GM23338 (cell line): ENCODE measurements around the gene SERP2.

Experiments
- CREB1 ChIP-seq: fragments of 250-450 bp; sonication (Bioruptor Pico); IDR thresholded peaks from 2 replicates; pipeline ENCODE4 v1.5.0; 2020; ENCODE audit warnings: low read depth, mild to moderate bottlenecking, moderate library complexity
- CTCF ChIP-seq, 2 experiments: fragments of 200-600 bp in 1 of 2; sonication (generic) in 1 of 2; conservative IDR thresholded peaks; 2 replicates each; pipeline versions ENCODE4 v1.5.1 to v1.6.1; 2016 to 2017; ENCODE audit warnings: antibody characterized with exemption in 2 of 2, low read depth in 2 of 2, mild to moderate bottlenecking in 2 of 2, moderate library complexity in 1 of 2
- EZH2 ChIP-seq: fragments of 200-600 bp; sonication (generic); IDR thresholded peaks from one replicate; pipeline ENCODE4 v1.8.0; 2017; ENCODE audit warnings: antibody characterized with exemption, mild to moderate bottlenecking, low read depth; ENCODE audit not compliant: unreplicated experiment
- EZH2phosphoT487 ChIP-seq: fragments of 200-600 bp; sonication (generic); IDR thresholded peaks from one replicate; pipeline ENCODE4 v1.8.1; 2018; ENCODE audit warnings: antibody characterized with exemption; ENCODE audit not compliant: unreplicated experiment
- JUNB ChIP-seq: IDR thresholded peaks from one replicate; pipeline ENCODE4 v1.6.1; 2016; ENCODE audit warnings: antibody characterized with exemption; ENCODE audit not compliant: unreplicated experiment
- POLR2AphosphoS5 ChIP-seq: IDR thresholded peaks from 2 replicates; pipeline ENCODE4 v1.6.1; 2016; ENCODE audit warnings: antibody characterized with exemption, low read depth
- ZNF331 ChIP-seq: fragments of 250-450 bp; sonication (Bioruptor Pico); IDR thresholded peaks from 2 replicates; pipeline ENCODE4 v1.5.0; 2020; ENCODE audit warnings: low read depth, mild to moderate bottlenecking, moderate library complexity
- TF ChIP-seq, protein P1 (sequence below): IDR thresholded peaks from one replicate; pipeline ENCODE4 v1.6.1; 2018; ENCODE audit warnings: antibody characterized with exemption; ENCODE audit not compliant: unreplicated experiment

GRCh38 chr13:44337581-44337980, 36.0 kb upstream of the SERP2 start:
- TF ChIP-seq EZH2phosphoT487 (no peak), ZNF331 (CRISPR knock-in tag) (no peak), CTCF (conservative IDR thresholded peaks at IDR 0.05; ENCODE audit: low read depth in 2 of 2) (no peak), JUNB (no peak), CREB1 (CRISPR knock-in tag) (no peak), EZH2 (no peak), POLR2AphosphoS5 (no peak)
- TF ChIP-seq, protein P1, sequence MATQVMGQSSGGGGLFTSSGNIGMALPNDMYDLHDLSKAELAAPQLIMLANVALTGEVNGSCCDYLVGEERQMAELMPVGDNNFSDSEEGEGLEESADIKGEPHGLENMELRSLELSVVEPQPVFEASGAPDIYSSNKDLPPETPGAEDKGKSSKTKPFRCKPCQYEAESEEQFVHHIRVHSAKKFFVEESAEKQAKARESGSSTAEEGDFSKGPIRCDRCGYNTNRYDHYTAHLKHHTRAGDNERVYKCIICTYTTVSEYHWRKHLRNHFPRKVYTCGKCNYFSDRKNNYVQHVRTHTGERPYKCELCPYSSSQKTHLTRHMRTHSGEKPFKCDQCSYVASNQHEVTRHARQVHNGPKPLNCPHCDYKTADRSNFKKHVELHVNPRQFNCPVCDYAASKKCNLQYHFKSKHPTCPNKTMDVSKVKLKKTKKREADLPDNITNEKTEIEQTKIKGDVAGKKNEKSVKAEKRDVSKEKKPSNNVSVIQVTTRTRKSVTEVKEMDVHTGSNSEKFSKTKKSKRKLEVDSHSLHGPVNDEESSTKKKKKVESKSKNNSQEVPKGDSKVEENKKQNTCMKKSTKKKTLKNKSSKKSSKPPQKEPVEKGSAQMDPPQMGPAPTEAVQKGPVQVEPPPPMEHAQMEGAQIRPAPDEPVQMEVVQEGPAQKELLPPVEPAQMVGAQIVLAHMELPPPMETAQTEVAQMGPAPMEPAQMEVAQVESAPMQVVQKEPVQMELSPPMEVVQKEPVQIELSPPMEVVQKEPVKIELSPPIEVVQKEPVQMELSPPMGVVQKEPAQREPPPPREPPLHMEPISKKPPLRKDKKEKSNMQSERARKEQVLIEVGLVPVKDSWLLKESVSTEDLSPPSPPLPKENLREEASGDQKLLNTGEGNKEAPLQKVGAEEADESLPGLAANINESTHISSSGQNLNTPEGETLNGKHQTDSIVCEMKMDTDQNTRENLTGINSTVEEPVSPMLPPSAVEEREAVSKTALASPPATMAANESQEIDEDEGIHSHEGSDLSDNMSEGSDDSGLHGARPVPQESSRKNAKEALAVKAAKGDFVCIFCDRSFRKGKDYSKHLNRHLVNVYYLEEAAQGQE: no peak
